Sigmoid colon (tissue), 4 donors: ENCODE measurements around the gene ROBO1.

Experiments
- CTCF ChIP-seq, 4 experiments: fragments of 450-650 bp in 3 of 4; fragments of 200-600 bp in 1 of 4; IDR thresholded peaks; one replicate each; pipeline ENCODE4 v1.5.1; 2016 to 2019; ENCODE audit warnings: antibody characterized with exemption in 4 of 4, mild to moderate bottlenecking in 3 of 4, moderate library complexity in 2 of 4
- EP300 ChIP-seq, 4 donors: sonication (generic); formaldehyde crosslinking; IDR thresholded peaks; one replicate each; pipeline ENCODE4 v1.6.1; 2017; ENCODE audit warnings: antibody characterized with exemption in 4 of 4
- POLR2A ChIP-seq, 2 donors: fragments of 450-650 bp; IDR thresholded peaks; one replicate each; pipeline ENCODE4 v1.6.1; 2016; ENCODE audit warnings: antibody characterized with exemption in 2 of 2, mild to moderate bottlenecking in 2 of 2, moderate library complexity in 2 of 2
- POLR2AphosphoS5 ChIP-seq, 4 donors: sonication (generic); formaldehyde crosslinking; IDR thresholded peaks; one replicate each; pipeline ENCODE4 v1.6.1; 2017; ENCODE audit warnings: antibody characterized with exemption in 4 of 4

- TF ChIP-seq CTCF (IDR thresholded peaks at IDR 0.05) = no peak
- TF ChIP-seq POLR2A (IDR thresholded peaks at IDR 0.05) = no peak
- no peak for TF ChIP-seq POLR2AphosphoS5 (IDR thresholded peaks at IDR 0.05)
- no peak for TF ChIP-seq EP300 (IDR thresholded peaks at IDR 0.05)
These were observed 873.0 kb downstream of the ROBO1 start for GRCh38 chr3:78894787-78895186.
